ENCODE measurements around the gene TIPIN. TPM values are rescaled to one million over a fixed set of nuclear protein-coding genes. Genes with fewer than 3 reads are reported as not detected.
"Not testable (repeated sequence)": the region's sequence is repeated elsewhere in the genome, so short reads cannot be mapped to it uniquely, and the experiment has no call there.

Gene TIPIN
- total RNA-seq, 2 donors from 2014 or later: 6.1 to 6.5 TPM

DNA sequence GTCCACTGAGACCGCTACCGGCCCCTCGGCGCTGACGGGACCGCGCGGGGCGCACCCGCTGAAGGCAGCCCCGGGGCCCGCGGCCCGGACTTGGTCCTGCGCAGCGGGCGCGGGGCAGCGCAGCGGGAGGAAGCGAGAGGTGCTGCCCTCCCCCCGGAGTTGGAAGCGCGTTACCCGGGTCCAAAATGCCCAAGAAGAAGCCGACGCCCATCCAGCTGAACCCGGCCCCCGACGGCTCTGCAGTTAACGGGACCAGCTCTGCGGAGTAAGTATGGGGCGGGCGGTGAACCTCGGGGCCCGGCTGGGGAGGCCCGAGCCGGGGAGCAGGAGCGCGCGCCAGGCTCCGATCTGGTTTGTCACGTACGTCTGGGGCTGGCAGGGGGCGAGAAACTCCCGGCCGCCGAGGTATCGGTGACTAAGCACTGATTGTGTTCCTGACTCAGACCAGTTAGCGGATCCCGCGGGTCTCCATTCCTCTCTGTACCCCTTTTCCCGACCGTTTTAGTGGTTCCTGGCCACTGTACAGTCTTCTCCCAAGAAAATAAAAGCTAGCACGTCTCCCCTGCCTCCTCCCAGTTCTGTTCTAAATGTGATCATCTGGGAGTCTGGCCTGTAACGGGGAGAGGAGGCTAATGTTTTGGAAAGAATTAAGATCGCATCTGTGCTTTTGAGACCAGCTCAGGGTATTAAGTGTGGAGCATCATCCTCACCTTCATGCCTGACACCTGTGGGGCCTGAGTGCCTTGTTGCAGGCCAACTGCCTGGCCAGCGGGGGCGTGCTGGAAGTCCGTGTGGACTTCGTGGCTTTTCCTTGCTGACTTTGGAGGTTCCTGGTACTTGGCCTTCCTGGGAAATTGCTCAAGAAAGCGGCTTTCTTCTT, 30.9 kb upstream of the TIPIN start:
- DNase-seq (ENCODE audit: low spot score): peak; percentile 91
- intact Hi-C loops (cut with DNase I): loop anchor here (5.0 kb wide), 1 partner anchor 110 kb away; the partner anchor contains the start of gene SNAPC5 (in 2 of the 2)

DNA sequence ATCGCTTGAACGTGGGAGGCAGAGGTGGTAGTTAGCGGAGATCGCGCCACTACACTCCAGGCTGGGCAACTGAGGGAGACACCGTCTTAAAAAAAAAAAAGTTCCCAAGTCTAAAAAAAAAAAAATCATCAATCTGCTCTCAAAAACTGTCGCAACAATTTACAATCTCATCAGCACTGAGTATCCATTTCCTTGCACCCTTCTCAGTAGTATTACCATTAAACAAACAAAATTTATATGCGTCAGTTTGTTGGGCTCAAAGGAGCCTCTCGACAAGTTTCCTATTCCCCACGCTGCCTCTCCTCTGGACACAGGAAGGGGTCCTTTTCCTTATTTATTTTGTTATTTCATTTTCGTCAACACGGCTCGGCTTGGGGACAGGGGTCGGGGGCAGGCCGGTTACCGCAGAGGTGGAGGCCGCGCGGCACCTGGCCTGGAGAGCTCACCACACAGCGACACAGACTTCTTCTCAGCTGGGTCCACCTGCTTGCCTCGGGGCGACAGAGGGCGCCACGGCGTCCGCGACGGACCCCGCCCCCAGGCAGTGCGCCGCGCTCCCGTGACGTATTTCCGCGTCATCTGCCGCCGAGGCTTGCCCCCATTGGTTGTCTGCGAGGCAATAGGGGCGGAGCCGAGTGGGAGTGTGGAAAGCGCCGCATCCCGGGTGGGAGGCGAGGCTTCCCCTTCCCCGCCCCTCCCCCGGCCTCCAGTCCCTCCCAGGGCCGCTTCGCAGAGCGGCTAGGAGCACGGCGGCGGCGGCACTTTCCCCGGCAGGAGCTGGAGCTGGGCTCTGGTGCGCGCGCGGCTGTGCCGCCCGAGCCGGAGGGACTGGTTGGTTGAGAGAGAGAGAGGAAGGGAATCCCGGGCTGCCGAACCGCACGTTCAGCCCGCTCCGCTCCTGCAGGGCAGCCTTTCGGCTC, 30.0 kb upstream of the TIPIN start, which contains the start of gene MAP2K1:
TSS of gene MAP2K1 (plus strand) at position 709 of the 920 bp plus-strand sequence. CDS start 436 bp downstream, outside the sequence.
- intact Hi-C loops (cut with DNase I): loop anchor here (5.0 kb wide), 1 partner anchor 111 kb away; the partner anchor contains the start of gene SNAPC5 (in 2 of the 2)
- peak; percentile 100 for DNase-seq (ENCODE audit: low spot score)

DNA sequence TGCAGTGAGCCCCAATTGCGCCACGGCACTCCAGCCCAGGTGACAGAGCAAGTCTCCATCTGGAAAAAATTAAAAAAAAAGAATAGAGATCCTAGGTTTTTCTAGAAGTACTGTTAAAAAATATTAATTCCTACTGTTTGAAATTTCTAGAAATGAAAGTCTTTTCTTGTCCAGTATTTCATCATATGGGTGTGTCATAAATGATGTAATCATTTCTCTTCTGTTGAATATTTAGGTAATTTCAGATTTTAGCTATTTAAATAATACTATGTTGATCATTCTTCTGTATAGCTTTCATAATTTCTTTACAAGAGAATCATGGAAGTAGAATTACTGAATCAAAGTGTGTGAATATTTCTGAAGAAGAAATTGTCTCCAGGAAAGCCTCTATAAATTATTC, 24.9 kb upstream of the TIPIN start:
- intact Hi-C loops (cut with DNase I); DNase-seq (ENCODE audit: low spot score): not testable (repeated sequence)

DNA sequence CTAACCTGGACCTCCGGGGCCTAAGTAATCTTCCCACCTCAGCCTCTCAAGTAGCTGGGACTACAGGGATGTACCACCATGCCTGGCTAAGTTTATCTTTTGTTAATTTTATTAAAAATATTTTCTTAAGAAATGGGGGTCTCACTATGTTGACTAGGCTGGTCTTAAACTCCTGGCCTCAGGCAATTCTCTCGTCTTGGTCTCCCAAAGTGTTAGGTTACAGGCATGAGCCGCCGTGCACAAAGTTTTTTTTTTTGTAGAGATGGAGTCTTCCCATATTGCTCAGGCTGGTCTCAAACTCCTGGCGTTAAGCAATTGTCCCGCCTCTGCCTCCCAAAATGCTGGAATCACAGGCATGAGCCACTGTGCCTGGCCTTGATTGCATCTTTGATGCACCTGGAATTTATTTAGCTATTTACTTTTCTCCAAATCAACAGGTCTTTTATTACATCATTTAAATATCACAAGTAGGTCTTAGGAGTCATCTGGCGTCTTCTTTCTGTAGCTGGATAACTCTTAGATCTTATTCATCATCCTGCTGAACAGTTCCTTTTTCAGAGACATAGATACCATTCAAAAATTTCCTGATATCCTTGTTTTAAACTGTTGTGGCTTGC, 22.4 kb upstream of the TIPIN start:
- DNase-seq (ENCODE audit: low spot score): no peak
- intact Hi-C loops (cut with DNase I): no loop called here

DNA sequence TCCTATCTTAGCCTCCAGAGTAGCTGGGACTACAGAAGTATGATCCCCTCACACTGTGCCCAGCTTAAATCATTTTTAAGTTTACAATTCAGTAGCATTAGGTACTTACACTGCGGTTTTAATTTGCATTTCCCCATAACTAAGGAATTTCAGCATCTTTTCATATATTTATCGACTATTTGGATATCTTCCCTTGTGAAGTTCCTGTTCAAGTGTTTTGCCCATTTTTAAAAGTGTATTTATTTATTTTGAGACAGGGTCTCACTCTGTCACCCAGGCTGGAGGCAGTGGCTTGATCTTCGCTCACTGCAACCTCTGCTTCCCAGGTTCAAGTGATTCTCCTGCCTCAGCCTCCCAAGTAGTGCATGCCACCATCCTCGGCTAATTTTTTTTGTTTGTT, 17.7 kb upstream of the TIPIN start:
- intact Hi-C loops (cut with DNase I): no loop called here
- DNase-seq (ENCODE audit: low spot score): no peak

DNA sequence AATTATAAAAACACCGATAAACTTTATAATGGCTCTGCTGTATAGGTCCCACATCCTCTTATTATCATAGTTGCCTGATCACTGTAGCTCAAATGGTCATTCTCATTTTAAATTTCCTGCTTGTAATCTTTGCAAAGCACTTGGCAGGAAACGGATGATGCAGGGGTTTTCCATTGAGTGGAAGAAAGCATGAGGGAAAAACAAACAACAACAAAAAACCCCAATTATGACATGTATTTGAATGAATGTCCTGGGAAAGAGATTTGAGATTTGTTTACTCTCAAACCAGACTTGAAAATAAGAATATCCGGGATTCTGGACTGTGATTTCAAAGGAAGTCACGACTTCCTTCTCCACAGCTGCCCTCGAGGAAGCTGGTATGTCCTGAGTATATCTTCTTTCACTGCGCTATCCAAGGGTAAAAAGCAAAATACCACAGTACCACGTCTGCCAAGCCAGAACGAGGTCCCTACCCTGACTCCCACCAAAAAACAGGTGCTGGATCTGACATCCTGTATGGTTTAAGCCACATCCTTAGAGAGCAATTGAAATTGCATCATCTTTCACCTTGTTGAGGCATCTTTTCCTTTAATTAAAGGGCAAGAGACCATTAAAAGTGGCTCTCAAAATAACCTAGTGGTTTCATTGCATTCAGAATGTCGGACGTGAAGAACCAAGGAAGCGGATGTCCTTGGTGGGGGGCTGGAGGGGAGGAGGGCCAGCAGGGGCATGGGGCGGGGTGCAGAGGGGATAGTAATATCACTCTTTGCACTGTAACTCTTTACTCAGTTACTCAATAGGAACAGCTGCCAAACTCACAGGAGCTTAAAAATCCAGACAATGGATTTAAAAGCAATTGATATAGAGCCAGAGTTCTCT, 13.5 kb upstream of the TIPIN start:
- no peak for DNase-seq (ENCODE audit: low spot score)
- intact Hi-C loops (cut with DNase I): no loop called here

DNA sequence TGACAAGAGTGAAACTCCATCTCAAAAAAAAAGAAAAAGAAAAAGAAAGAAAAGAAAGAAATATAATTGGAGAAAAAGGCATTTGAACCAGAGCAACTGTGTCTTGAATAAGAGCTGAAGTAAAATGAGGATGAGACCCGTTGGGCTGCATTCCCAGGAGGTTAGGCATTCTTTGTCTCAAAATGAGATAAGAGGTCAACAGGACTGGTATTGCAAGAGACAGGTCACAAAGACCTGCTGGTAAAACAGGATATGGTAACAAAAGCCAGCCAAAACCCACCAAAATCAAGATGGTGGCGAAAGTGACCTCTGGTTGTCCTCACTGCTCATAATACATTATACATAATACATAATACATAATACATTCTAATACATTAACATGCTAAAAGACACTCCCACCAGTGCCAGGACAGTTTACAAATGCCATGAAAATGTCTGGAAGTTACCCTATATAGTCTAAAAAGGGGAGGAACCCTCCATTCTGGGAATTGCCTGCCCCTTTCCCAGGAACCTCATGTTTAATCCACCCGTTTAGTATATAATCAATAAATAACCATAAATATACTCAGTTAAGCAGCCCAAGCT, 8.6 kb upstream of the TIPIN start:
- intact Hi-C loops (cut with DNase I): no loop called here
- DNase-seq (ENCODE audit: low spot score): no peak

DNA sequence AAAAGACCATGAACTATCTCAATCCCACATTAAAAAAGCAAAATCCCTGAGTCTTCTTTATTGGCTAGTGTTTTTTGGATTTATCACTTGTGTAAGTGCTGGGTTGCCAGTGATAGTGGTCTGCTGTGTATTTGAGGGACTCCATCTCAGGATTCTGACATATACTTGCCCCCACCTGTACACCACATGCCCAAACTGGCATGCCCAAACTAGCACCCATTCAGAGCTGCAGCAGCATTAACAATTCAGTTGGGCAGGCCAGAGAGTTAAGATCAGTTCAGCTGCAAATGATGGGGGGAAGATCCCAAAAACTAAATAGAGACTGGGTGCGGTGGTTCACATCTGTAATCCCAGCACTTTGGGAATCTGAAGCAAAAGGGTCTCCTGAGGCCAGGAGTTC, 6.3 kb upstream of the TIPIN start:
- intact Hi-C loops (cut with DNase I): no loop called here

DNA sequence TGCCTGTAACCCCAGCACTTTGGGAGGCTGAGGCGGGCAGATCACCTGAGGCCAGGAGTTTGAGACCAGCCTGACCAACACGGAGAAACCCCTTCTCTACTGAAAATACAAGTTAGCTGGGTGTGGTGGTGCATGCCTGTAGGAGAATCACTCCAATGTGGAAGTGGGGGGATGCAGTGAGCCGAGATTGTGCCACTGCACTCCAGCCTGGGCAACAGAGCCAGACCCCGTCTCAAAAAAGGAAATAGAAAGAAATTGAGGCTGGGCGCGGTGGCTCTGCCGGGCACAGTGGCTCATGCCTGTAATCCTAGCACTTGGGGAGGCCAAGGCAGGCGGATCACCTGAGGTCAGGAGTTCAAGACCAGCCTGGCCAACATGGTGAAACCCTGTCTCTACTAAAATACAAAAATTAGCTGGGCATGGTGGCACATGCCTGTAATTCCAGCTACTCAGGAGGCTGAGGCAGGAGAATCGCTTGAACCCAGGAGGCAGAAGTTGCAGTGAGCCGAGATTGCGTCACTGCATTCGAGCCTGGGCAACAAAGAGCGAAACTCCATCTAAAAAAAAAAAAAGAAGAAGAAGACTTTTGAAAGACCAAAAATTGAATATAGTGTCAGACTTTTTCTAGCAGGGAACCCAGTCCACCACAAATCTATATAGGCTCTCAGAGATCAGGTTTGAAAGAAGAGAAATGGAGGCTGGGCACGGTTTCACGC, 5.4 kb upstream of the TIPIN start:
- intact Hi-C loops (cut with DNase I); DNase-seq (ENCODE audit: low spot score): not testable (repeated sequence)

More for the DNA sequence above, 6.3 kb upstream of the TIPIN start:
- DNase-seq (ENCODE audit: low spot score): no peak

DNA sequence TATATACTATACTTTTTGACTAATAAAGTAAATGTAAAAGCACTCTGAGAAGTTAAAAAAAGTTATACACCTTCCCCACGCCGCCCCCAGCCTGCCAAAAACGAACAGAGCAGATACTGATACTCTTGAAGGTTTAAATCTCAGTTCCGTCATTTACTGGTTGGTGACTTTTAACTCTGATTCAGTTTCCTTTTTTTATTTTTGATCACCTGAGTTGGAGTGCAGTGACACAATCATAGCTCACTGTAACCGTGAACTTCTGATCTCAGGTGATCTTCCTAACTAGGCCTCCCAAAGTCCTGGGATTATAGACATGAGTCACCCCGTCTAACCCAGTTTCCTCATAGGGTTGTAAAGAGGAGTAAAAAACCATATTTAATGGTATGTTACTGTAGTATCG, 3.3 kb upstream of the TIPIN start:
- intact Hi-C loops (cut with DNase I): no loop called here
- DNase-seq (ENCODE audit: low spot score): no peak

DNA sequence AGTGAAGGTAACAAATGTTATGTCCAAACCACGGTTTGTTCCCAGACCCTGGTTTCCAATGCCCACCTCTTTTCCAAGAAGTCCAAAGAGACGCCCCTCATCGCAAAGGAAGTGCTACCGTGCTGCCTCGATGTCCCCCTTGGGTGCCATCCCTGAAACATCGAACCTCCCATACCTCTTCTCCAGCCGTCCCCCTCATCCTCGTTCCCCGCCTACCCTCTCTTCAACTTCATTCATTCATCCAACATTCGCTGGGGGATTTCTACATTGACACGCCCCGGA, 467 bp downstream of the TIPIN start:
- DNase-seq (ENCODE audit: low spot score): no peak
- intact Hi-C loops (cut with DNase I): no loop called here

DNA sequence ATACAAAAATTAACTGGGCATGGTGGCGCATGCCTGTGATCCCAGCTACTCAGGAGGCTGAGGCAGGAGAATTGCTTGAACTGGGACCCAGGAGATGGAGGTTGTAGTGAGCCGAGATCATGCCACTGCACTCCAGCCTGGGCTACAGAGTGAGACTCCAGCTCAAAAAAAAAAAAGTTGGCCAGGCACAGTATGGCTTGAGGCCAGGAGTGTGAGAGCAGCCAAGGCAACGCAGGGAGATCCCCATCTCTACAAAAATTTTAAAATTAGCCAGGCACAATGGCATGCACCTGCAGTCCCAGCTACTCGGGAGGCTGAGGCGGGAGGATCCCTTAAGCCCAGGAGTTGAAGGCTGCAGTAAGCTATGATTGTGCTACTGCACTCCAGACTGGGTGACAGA, 8.0 kb downstream of the TIPIN start:
- DNase-seq (ENCODE audit: low spot score); intact Hi-C loops (cut with DNase I): not testable (repeated sequence)

DNA sequence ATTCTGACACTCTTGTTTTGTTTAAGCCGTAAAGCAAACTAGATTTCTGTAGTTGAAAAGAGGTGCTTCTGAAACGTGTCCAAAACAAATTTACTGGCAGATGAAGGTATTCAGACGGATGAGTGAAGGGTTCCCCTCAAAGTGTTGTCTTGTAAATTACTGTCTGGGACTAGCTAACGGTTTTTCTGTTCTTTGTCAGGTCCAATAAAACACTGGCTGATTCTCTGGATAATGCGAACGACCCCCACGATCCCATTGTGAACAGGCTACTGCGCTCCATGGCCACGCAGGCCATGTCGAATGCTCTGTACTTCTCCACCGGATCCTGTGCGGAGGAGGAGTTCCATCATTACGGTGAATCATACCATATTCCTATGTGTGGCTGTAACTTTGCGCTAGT, 27.7 kb downstream of the TIPIN start:
- intact Hi-C loops (cut with DNase I): loop anchor here in 1 of 2 donors (10.0 kb wide), 1 partner anchor 634 kb away; no protein-coding TSS in a partner anchor
- DNase-seq (ENCODE audit: low spot score): no peak

DNA sequence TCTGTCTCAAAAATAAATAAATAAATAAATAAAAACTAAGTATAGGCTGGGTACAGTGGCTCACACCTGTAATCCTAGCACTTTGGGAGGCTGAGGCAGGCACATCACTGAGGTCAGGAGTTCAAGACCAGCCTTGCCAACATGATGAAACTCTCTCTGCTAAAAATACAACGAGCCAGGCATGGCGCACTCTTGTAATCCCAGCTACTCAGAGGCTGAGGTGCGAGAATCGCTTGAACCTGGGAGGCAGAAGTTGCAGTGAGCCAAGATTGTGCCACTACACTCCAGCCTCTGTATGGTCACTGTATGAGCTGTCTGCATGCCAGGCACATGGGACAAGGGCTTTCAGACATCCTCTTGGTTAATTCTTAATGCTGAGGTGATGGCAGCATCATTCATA, 28.7 kb downstream of the TIPIN start:
- DNase-seq (ENCODE audit: low spot score): no peak
- intact Hi-C loops (cut with DNase I): loop anchor here in 1 of 2 donors (10.0 kb wide), 1 partner anchor 633 kb away; no protein-coding TSS in a partner anchor

DNA sequence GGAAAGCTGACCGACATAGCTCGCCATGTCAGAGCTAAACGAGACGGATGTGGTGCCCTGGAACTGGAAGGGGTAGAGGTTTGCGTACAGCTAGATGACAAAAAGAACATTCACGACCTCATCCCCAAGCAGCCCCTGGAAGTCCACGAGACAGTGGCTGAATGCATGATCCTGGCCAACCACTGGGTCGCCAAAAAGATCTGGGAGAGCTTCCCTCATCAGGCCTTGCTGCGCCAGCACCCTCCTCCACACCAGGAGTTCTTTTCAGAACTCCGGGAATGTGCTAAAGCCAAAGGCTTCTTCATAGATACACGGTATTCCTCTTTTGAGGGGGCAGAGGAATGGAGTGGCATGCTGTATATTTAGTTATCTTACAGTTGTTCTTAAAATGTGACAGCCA, 30.4 kb downstream of the TIPIN start:
- intact Hi-C loops (cut with DNase I): loop anchor here in 1 of 2 donors (10.0 kb wide), 1 partner anchor 631 kb away; no protein-coding TSS in a partner anchor
- no peak for DNase-seq (ENCODE audit: low spot score)

DNA sequence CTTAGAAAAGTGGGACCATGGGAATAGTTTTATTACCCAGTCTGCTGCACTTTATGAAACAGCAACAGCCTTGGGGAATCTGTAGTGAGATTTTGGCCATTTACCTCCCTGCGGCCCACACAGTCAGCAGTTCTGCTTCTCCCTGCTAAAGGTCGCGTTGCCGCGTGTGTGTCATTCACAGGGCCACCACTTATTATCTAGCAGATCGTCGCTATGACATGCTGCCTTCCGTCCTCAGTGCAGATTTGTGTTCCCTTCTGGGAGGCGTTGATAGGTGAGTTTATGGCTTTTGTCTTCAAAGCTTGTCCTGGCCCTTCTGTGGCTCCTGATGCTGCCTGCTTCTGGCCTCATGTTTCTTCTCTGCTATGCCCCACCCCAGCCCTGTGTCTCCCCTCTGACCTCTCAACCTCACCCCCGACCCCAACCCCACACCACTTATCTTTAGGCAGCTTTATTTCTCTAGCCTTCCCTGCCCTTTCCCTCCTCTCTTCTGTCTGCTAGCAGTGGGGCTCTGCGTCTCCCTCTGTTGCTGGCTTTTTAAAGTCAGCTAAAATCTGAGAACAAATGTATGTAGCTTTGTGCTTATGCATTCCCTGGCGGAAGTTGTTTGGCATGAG, 33.1 kb downstream of the TIPIN start:
- DNase-seq (ENCODE audit: low spot score): no peak
- intact Hi-C loops (cut with DNase I): loop anchor here in 1 of 2 donors (10.0 kb wide), 1 partner anchor 629 kb away; no protein-coding TSS in a partner anchor

DNA sequence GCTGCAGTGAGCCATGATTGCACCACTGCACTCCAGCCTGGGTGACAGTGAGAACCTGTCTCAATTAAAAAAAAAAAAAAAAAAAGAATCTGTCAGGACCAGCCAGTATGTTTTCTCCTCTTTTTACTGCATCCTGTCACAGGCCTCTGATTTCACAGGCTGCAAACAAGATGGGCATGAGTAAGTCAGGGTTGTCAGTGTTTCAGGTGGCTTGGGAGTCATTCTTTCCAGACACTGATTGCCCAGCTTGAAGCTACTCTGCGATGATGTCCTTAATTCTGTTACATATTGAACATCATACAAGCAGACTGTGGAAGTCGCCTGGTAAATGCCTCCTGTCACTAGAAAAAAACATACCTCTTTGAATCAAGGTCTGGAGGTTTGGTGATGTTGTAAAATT, 44.3 kb downstream of the TIPIN start:
- DNase-seq (ENCODE audit: low spot score): no peak
- intact Hi-C loops (cut with DNase I): no loop called here
